Caco-2 (cell line): ENCODE measurements around the gene GDF15. TPM values are rescaled to one million over a fixed set of nuclear protein-coding genes. Genes with fewer than 3 reads are reported as not detected.
A peak's percentile ranks its signal among the peaks of the same experiment; 100 is the strongest.

Experiments used
- BruUV-seq: library from RNA; stranded (reverse); fragments of 400-500 nt; replicated peaks from 2 replicates; lab custom pipeline; 2021; lab: Mats Ljungman, UMichigan
- CTCF ChIA-PET: fragments of 300-600 bp; sonication (Branson Sonifier 250); formaldehyde crosslinking; loops from one replicate; lab custom pipeline; 2022; ENCODE audit warnings: antibody characterized with exemption; lab: Charles Lee
- POLR2A ChIA-PET: fragments of 300-600 bp; sonication (Branson Sonifier 250); formaldehyde crosslinking; loops from one replicate; lab custom pipeline; 2022; ENCODE audit warnings: antibody characterized with exemption; lab: Charles Lee
- DNase-seq, 2 experiments: peaks; one replicate each; pipeline versions ENCODE4 v3.0.0 to v3.0.0-alpha.2; 2020 to 2022
- H3K27me3 ChIP-seq: replicated peaks from 2 replicates; pipeline ENCODE4 v1.6.0; 2011; ENCODE audit warnings: low read length; ENCODE audit not compliant: control insufficient read depth, insufficient read depth
- H3K36me3 ChIP-seq: 2 replicates; pipeline ENCODE4 v1.5.1; 2011; ENCODE audit warnings: low read length; ENCODE audit not compliant: control insufficient read depth, insufficient read depth
- H3K4me1 ChIP-seq: fragments of 250-450 bp; sonication (Bioruptor Pico); 2 replicates; pipeline ENCODE4 v1.5.1; 2020; ENCODE audit warnings: mild to moderate bottlenecking
- H3K4me3 ChIP-seq: 2 replicates; pipeline ENCODE4 v1.5.1; 2011; ENCODE audit warnings: low read depth, mild to moderate bottlenecking, control low read depth, low read length
- H3K9me3 ChIP-seq: fragments of 250-450 bp; sonication (Bioruptor Pico); 2 replicates; pipeline ENCODE4 v1.5.1; 2020; ENCODE audit warnings: mild to moderate bottlenecking, moderate library complexity
- H3K27ac Mint-ChIP-seq: one replicate; pipeline ENCODE4 v1.8.0; 2022; ENCODE audit warnings: mixed read lengths; ENCODE audit not compliant: unreplicated experiment
- H3K27me3 Mint-ChIP-seq: one replicate; pipeline ENCODE4 v1.8.0; 2022; ENCODE audit warnings: mixed read lengths; ENCODE audit not compliant: insufficient read depth, unreplicated experiment
- H3K36me3 Mint-ChIP-seq: one replicate; pipeline ENCODE4 v1.8.0; 2022; ENCODE audit warnings: mild to moderate bottlenecking, mixed read lengths; ENCODE audit not compliant: insufficient read depth, unreplicated experiment
- H3K4me1 Mint-ChIP-seq: one replicate; pipeline ENCODE4 v1.8.0; 2022; ENCODE audit warnings: low read depth, mixed read lengths; ENCODE audit not compliant: unreplicated experiment
- H3K4me3 Mint-ChIP-seq: one replicate; pipeline ENCODE4 v1.8.0; 2022; ENCODE audit warnings: mild to moderate bottlenecking, moderate library complexity, mixed read lengths; ENCODE audit not compliant: unreplicated experiment
- H3K9me3 Mint-ChIP-seq: one replicate; pipeline ENCODE4 v1.8.0; 2022; ENCODE audit warnings: mixed read lengths; ENCODE audit not compliant: unreplicated experiment
- CTCF ChIP-seq, 2 experiments: fragments of 200-600 bp in 1 of 2; IDR thresholded peaks; 1 replicate in 1 of 2; 2 replicates in 1 of 2; pipeline versions ENCODE4 v1.5.1 to v1.8.0; 2011 to 2022; ENCODE audit warnings: antibody characterized with exemption in 1 of 2, control low read depth in 1 of 2, inconsistent platforms in 1 of 2, low read depth in 1 of 2, low read length in 1 of 2, mild to moderate bottlenecking in 1 of 2, moderate library complexity in 1 of 2; ENCODE audit not compliant: insufficient read depth in 1 of 2, severe bottlenecking in 1 of 2, unreplicated experiment in 1 of 2
- intact Hi-C: fragments of 100-400 bp; cut with micrococcal nuclease; formaldehyde crosslinking; loops from one replicate; pipeline ENCODE4 v1.10.0; 2022; ENCODE audit not compliant: unreplicated experiment
- total RNA-seq: library from RNA; stranded (reverse); gene quantifications from 2 replicates; pipeline ENCODE4 v1.2.3, GENCODE V29; 2022

GDF15 gene
- total RNA-seq, 1 experiment from 2014 or later = 56.1 TPM

- peak overlapping the region; percentile 91 for H3K27ac Mint-ChIP-seq
- no peaks in the 10 kb centered on the region for H3K4me1 Mint-ChIP-seq
- H3K27me3 Mint-ChIP-seq = no peaks in the 10 kb centered on the region
- POLR2A ChIA-PET = interaction anchor here (0.5 to 4.0 kb wide), 8 partner anchors 15 to 193 kb away, joined by 3 to 32 read pairs (median 4); partner anchors contain the start of genes JUND and LSM4
- peak overlapping the region; percentile 89 for H3K4me3 Mint-ChIP-seq
- TF ChIP-seq CTCF (IDR thresholded peaks at IDR 0.05; ENCODE audit: insufficient read depth in 1 of 2, low read depth in 1 of 2, low read length in 1 of 2, severe bottlenecking in 1 of 2, unreplicated experiment in 1 of 2) = no peak
- Histone ChIP-seq H3K4me1 (peaks cover 33% of the 10 kb centered on the region), H3K36me3 (no peaks in the 10 kb centered on the region), H3K9me3 (no peaks in the 10 kb centered on the region), H3K27me3 (no peaks in the 10 kb centered on the region), H3K4me3 (peak overlapping the region; percentile 57)
- no peaks in the 10 kb centered on the region for H3K9me3 Mint-ChIP-seq
- BruUV-seq = TSS peak; percentile 45
- intact Hi-C loops = no loop called here
- peak; percentile 84 to 86 for DNase-seq
- CTCF ChIA-PET = interaction anchor here (0.5 to 2.7 kb wide), 9 partner anchors 16 to 140 kb away, joined by 4 to 15 read pairs (median 5); partner anchors contain the start of gene GDF15
- peaks cover 18% of the 10 kb centered on the region for H3K36me3 Mint-ChIP-seq
These were observed 31.5 kb downstream of the GDF15 start for GRCh38 chr19:18417250-18418028.

- Mint-ChIP-seq H3K9me3 (no peaks in the 10 kb centered on the region), H3K4me3 (peak overlapping the region; percentile 89), H3K36me3 (peaks cover 18% of the 10 kb centered on the region), H3K27ac (peak overlapping the region; percentile 19), H3K4me1 (peaks cover 3% of the 10 kb centered on the region), H3K27me3 (no peaks in the 10 kb centered on the region)
- CTCF ChIA-PET = interaction anchor here (0.5 to 2.7 kb wide), 5 partner anchors 32 to 140 kb away, joined by 4 to 15 read pairs (median 7); partner anchors contain the start of gene GDF15
- BruUV-seq = no TSS peak
- no peak for TF ChIP-seq CTCF (IDR thresholded peaks at IDR 0.05; ENCODE audit: insufficient read depth in 1 of 2, low read depth in 1 of 2, low read length in 1 of 2, severe bottlenecking in 1 of 2, unreplicated experiment in 1 of 2)
- Histone ChIP-seq H3K4me3 (peak overlapping the region; percentile 57), H3K9me3 (no peaks in the 10 kb centered on the region), H3K36me3 (no peaks in the 10 kb centered on the region), H3K27me3 (no peaks in the 10 kb centered on the region), H3K4me1 (peaks cover 33% of the 10 kb centered on the region)
- POLR2A ChIA-PET = interaction anchor here (0.5 to 4.0 kb wide), 6 partner anchors 38 to 193 kb away, joined by 3 to 32 read pairs (median 3); partner anchors contain the start of genes JUND and LSM4
- peak in 1 of 2 experiments; percentile 23 for DNase-seq
- intact Hi-C loops = no loop called here
These were observed 32.1 kb downstream of the GDF15 start for GRCh38 chr19:18418029-18418482.

GRCh38 chr19:18418483-18419194, 32.7 kb downstream of the GDF15 start:
- peak overlapping the region; percentile 85 for H3K4me3 ChIP-seq
- no peak for TF ChIP-seq CTCF (IDR thresholded peaks at IDR 0.05; ENCODE audit: insufficient read depth in 1 of 2, low read depth in 1 of 2, low read length in 1 of 2, severe bottlenecking in 1 of 2, unreplicated experiment in 1 of 2)
- Mint-ChIP-seq H3K9me3 (no peaks in the 10 kb centered on the region), H3K27me3 (no peaks in the 10 kb centered on the region), H3K4me1 (peaks cover 7% of the 10 kb centered on the region), H3K4me3 (peak overlapping the region; percentile 89), H3K36me3 (peaks cover 18% of the 10 kb centered on the region), H3K27ac (peak overlapping the region; percentile 19)
- H3K27me3 ChIP-seq = no peaks in the 10 kb centered on the region
- BruUV-seq = no TSS peak
- H3K36me3 ChIP-seq = no peaks in the 10 kb centered on the region
- ChIA-PET CTCF (interaction anchor here (0.5 to 2.7 kb wide), 17 partner anchors 17 to 321 kb away, joined by 3 to 15 read pairs (median 5); partner anchors contain the start of genes GDF15 and LSM4), POLR2A (interaction anchor here (0.5 to 4.0 kb wide), 7 partner anchors 33 to 170 kb away, joined by 3 to 32 read pairs (median 3); partner anchors contain the start of genes GDF15, JUND and LSM4)
- DNase-seq = no peak
- intact Hi-C loops = loop anchor here (1.0 kb wide), 1 partner anchor 20 kb away; the partner anchor contains the start of gene ISYNA1
- H3K9me3 ChIP-seq = no peaks in the 10 kb centered on the region
- peaks cover 36% of the 10 kb centered on the region for H3K4me1 ChIP-seq
